Tongue (tissue), 2 donors: ENCODE data around the gene SPANXN2. TPM values are rescaled to one million over a fixed set of nuclear protein-coding genes. Genes with fewer than 3 reads are reported as not detected.
A peak's percentile ranks its signal among the peaks of the same experiment; 100 is the strongest.
"Not testable (repeated sequence)": the region's sequence is repeated elsewhere in the genome, so short reads cannot be mapped to it uniquely, and the experiment has no call there.

Source experiments
- DNase-seq: peaks from one replicate; pipeline ENCODE4 v3.0.0-alpha.2; 2015
- total RNA-seq: library from RNA; depleted of rRNA; stranded (reverse); fragments of >200 nt; gene quantifications from one replicate; pipeline ENCODE4 v1.2.3, GENCODE V29; 2014

Gene SPANXN2
- not detected for total RNA-seq

DNA sequence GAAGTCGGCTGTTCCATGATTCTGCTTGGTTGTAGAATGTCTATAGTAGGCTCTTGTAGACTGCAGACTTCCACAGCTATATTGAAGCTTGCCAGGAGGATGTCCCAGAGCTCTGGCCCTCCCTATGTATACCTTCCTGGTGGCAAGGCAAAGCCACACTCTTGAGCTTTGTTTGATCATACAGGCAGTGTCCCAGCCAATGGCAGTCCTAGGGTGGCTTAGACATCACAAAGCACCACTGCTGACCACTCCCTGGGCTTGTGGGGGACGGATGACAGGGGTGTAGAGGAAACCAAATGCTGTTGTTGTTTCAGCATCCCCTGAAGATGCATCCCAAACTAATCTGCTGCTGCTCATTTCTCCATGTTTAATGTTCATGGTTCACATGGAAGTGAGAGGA lies at the start of gene SPANXN2:
SPANXN2 (minus strand) TSS at position 101 of the 400 bp plus-strand sequence; CDS start at position 17, 84 bp downstream.
- DNase-seq, result not testable (repeated sequence)

GRCh38 chrX:143768976-143769375 lies 48.4 kb upstream of the SPANXN2 start:
- no peak for DNase-seq

DNA sequence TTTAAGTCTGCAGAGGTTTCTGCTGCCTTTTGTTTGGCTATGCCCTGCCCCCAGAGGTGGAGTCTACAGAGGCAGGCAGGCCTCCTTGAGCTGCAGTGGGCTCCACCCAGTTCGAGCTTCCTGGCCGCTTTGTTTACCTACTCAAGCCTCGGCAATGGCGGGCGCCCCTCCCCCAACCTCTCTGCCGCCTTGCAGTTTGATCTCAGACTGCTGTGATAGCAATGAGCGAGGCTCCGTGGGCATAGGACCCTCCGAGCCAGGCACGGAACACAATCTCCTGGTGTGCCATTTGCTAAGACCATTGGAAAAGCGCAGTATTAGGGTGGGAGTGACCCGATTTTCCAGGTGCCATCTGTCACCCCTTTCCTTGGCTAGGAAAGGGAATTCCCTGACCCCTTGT lies 47.2 kb upstream of the SPANXN2 start:
- DNase-seq, result not testable (repeated sequence)

DNA sequence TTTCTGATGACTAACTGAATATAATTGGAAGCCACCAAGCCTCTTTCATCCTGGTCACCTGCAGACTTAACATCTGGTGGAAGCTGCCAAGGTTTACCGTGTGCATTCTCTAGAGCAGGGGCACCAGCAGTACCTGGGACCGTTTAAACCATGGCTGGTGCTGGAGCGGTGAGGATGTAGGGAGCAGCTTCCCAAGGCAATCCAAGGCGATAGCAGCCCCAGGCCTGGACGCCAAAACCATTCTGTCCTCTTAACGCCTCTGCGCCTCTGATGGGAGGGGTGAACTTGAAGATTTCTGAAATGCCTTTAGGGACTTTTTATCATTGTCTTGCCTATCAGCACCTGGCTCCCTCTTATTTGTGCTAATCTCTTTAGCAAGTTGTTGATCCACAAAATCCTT lies 37.3 kb upstream of the SPANXN2 start:
- DNase-seq, result no peak

DNA sequence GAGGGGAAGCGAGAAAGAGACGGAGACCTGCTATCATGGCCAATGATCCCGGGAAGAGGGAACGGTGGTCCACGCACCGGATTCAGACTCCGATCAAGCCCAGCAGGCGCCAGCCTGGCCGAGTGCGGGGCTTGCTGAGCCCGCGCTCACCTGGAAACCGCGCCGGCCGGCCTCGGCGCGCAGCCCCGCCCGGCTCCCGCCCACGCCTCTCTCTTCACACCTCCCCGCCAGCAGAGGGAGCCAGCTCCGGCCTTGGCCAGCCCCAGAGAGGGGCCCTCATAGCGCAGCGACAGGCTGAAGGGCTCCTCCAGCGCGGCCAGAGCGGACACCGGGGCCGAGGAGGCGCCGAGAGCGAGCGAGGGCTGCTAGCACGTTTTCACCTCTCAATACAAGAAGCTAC lies 36.8 kb upstream of the SPANXN2 start:
- no peak for DNase-seq

- no peak for DNase-seq
Observed at GRCh38 chrX:143754183-143754582, 33.6 kb upstream of the SPANXN2 start.

- no peak for DNase-seq
Observed at GRCh38 chrX:143733866-143734265, 13.3 kb upstream of the SPANXN2 start.

DNA sequence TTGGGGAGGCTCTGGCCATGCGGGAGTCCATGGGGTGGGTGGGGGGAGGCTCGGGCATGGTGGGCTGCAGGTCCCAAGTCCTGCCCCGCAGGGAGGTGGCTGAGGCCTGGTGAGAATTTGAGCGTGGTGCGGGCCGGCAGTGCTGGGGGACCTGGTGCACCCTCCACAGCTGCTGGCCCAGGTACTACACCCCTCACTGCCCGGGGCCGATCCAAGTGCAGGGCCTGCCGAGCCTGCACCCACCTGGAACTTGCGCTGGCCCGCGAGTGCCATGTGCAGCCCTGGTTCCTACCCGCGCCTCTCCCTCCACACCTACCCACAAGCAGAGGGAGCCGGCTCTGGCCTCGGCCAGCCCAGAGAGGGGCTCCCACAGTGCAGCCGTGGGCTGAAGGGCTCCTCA lies 5.7 kb upstream of the SPANXN2 start:
- no peak for DNase-seq

DNA sequence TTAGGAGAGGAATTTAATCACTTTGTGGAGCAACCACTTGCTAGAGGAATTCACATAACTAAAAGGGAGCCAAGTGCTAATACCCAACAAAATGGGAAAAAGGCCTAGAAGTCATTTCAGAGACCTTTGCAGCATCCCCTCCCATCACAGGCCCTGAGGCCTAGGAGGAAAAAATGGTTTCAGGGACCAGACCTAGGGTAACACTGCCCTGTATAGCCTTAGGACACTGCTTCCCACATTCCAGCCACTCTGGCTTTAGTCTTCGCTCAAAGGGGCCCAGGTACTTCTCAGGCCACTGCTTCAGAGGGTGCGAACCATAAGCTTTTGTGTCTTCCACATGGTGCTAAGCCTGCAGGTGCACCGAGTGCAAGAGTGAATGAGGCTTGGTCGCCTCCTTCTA lies 19.1 kb downstream of the SPANXN2 start:
- DNase-seq, result no peak

DNA sequence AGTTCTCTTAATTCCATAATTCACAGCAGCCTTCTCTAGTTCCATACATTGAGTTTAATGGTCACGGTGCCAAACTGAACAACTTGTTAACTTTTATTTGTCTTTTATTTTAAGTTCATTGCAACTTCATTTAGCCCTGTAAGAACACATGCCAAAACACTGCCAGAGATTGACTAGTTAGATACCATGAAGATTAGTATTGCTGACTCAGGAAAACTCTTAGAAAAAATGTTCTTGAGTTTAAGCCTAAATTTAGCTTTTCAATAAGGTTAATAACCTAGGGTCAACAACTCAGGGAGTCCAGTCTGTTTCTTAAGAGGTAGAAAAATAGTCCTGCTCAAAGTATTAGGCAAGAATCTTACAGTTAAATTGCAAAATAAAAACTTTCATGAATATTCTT lies 25.7 kb downstream of the SPANXN2 start:
- no peak for DNase-seq

DNA sequence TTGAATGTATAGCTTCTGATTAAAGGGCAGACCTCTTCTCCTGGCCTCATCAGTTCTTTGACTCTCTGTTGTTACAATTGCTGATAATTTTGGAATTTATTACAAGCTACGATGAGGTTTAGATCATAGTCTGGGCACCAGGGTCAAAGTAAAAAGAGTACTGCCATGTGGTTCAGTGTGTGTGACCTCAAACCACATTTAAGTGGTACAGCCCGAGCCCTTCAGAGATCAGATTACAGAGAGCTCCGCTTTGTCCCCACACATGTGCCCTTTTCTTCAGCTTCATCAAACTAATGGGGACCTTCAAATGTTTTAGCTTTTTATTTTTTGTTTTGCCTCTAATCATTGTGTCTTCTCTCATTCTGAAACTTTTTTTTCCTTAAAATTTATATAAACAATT lies 37.1 kb downstream of the SPANXN2 start:
- DNase-seq, result peak; percentile 1

DNA sequence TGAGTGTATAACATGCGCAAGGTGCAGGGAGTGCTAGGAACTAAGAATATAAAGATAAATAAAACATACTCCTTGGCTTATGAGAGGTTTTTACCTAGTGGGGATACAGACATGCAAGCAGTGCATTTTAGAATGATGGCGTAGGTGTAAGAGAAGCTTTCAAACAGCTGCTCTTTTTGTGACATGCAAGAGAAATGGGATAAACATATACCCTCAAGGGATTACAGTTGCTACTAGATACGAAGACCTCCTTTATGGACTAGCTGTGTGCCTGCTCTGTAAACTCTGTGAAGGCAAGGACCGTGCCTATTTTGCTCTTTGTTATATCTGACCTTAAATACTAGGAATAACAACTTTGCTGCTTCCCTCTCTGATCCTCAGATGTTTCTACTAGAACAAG lies 45.6 kb downstream of the SPANXN2 start:
- DNase-seq, result peak; percentile 62

GRCh38 chrX:143669395-143669794 lies 51.2 kb downstream of the SPANXN2 start:
- peak; percentile 25 for DNase-seq

DNA sequence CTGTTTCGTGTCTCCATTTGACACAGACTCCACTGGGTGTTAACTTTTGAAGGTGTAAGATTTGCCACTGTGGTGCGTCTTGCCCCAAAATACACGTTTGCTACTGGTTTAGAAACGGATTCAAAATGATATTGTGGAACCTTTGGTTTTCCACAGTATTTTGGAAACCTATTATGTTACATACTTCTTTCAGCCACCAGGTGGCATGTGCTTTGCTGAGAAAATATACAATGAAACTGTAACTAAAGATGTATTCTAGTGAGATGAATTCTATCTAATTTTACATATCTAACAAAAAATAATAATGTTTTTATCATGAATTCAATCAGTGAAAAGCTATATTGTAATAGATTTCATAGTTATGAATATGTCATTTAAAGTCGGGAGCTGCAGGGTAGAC lies 56.2 kb downstream of the SPANXN2 start:
- DNase-seq, result peak; percentile 37

GRCh38 chrX:143663755-143664154 lies 56.8 kb downstream of the SPANXN2 start:
- DNase-seq, result peak; percentile 14

Other genes starting within 250 kb of the SPANXN2 start
- not detected for gene SPANXN3, start 203.3 kb downstream of the SPANXN2 start, total RNA-seq
- 8.1 TPM for gene SLITRK4, start 84.7 kb downstream of the SPANXN2 start, total RNA-seq
- gene UBE2NL, start 163.3 kb upstream of the SPANXN2 start, total RNA-seq, result not detected